Measurements from ENCODE around the gene BPHL. TPM values are rescaled to one million over a fixed set of nuclear protein-coding genes. Genes with fewer than 3 reads are reported as not detected.
"Not testable (repeated sequence)": the region's sequence is repeated elsewhere in the genome, so short reads cannot be mapped to it uniquely, and the experiment has no call there.

The BPHL gene
- total and polyA plus RNA-seq, 3 donors from 2014 or later = 14.3 to 16.8 (median 16.8) TPM

- intact Hi-C loops (cut with DNase I; ENCODE audit: low total_unique reads) = no loop called here
- H3K27me3 ChIP-seq = no peaks in the 10 kb centered on the region
- no peaks in the 10 kb centered on the region for H3K9me3 ChIP-seq
- WGBS, 2 donors = 92 to 93% methylated on average over 2 to 6 of the region's 6 CpGs
- no peak for DNase-seq
- H3K4me3 ChIP-seq = no peak overlapping the region
- TF ChIP-seq POLR2A (IDR thresholded peaks at IDR 0.05) = no peak
- TF ChIP-seq, protein P1, sequence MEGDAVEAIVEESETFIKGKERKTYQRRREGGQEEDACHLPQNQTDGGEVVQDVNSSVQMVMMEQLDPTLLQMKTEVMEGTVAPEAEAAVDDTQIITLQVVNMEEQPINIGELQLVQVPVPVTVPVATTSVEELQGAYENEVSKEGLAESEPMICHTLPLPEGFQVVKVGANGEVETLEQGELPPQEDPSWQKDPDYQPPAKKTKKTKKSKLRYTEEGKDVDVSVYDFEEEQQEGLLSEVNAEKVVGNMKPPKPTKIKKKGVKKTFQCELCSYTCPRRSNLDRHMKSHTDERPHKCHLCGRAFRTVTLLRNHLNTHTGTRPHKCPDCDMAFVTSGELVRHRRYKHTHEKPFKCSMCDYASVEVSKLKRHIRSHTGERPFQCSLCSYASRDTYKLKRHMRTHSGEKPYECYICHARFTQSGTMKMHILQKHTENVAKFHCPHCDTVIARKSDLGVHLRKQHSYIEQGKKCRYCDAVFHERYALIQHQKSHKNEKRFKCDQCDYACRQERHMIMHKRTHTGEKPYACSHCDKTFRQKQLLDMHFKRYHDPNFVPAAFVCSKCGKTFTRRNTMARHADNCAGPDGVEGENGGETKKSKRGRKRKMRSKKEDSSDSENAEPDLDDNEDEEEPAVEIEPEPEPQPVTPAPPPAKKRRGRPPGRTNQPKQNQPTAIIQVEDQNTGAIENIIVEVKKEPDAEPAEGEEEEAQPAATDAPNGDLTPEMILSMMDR (IDR thresholded peaks at IDR 0.05) = no peak
- H3K27ac ChIP-seq = no peak overlapping the region
- H3K4me1 ChIP-seq = no peaks in the 10 kb centered on the region
- H3K36me3 ChIP-seq (ENCODE audit: low read depth, missing control alignments) = no peaks in the 10 kb centered on the region
Measured at GRCh38 chr6:3147914-3148757, 29.6 kb downstream of the BPHL start.

- 81 to 88% methylated on average over 5 of the region's 5 CpGs for WGBS, 2 donors
- intact Hi-C loops (cut with DNase I; ENCODE audit: low total_unique reads) = no loop called here
- no peak for TF ChIP-seq POLR2A (IDR thresholded peaks at IDR 0.05)
- TF ChIP-seq, protein P1 (IDR thresholded peaks at IDR 0.05) = no peak
- no peaks in the 10 kb centered on the region for H3K9me3 ChIP-seq
- no peaks in the 10 kb centered on the region for H3K4me1 ChIP-seq
- no peak for DNase-seq
- no peak overlapping the region for H3K27ac ChIP-seq
- H3K4me3 ChIP-seq = no peak overlapping the region
- H3K27me3 ChIP-seq = no peaks in the 10 kb centered on the region
- no peaks in the 10 kb centered on the region for H3K36me3 ChIP-seq (ENCODE audit: low read depth, missing control alignments)
Measured at GRCh38 chr6:3151691-3152090, 33.2 kb downstream of the BPHL start.

GRCh38 chr6:3152689-3153088 is 34.2 kb downstream of the BPHL start:
- Histone ChIP-seq H3K4me1 (no peaks in the 10 kb centered on the region), H3K36me3 (ENCODE audit: low read depth, missing control alignments) (no peaks in the 10 kb centered on the region), H3K4me3 (no peak overlapping the region), H3K27me3 (no peaks in the 10 kb centered on the region), H3K9me3 (no peaks in the 10 kb centered on the region), H3K27ac (no peak overlapping the region)
- WGBS, 2 donors = 89 to 94% methylated on average over 3 of the region's 3 CpGs
- no peak for TF ChIP-seq POLR2A (IDR thresholded peaks at IDR 0.05)
- TF ChIP-seq, protein P1 (IDR thresholded peaks at IDR 0.05) = no peak
- intact Hi-C loops (cut with DNase I; ENCODE audit: low total_unique reads) = no loop called here
- no peak for DNase-seq

- H3K27ac ChIP-seq; H3K27me3 ChIP-seq; DNase-seq; H3K36me3 ChIP-seq (ENCODE audit: low read depth, missing control alignments); H3K4me1 ChIP-seq; intact Hi-C loops (cut with DNase I; ENCODE audit: low total_unique reads); H3K9me3 ChIP-seq; H3K4me3 ChIP-seq: not testable (repeated sequence)
- WGBS, 2 donors = 78 to 94% methylated on average over 5 to 6 of the region's 6 CpGs
Measured at GRCh38 chr6:3155416-3155815, 36.9 kb downstream of the BPHL start.

DNA sequence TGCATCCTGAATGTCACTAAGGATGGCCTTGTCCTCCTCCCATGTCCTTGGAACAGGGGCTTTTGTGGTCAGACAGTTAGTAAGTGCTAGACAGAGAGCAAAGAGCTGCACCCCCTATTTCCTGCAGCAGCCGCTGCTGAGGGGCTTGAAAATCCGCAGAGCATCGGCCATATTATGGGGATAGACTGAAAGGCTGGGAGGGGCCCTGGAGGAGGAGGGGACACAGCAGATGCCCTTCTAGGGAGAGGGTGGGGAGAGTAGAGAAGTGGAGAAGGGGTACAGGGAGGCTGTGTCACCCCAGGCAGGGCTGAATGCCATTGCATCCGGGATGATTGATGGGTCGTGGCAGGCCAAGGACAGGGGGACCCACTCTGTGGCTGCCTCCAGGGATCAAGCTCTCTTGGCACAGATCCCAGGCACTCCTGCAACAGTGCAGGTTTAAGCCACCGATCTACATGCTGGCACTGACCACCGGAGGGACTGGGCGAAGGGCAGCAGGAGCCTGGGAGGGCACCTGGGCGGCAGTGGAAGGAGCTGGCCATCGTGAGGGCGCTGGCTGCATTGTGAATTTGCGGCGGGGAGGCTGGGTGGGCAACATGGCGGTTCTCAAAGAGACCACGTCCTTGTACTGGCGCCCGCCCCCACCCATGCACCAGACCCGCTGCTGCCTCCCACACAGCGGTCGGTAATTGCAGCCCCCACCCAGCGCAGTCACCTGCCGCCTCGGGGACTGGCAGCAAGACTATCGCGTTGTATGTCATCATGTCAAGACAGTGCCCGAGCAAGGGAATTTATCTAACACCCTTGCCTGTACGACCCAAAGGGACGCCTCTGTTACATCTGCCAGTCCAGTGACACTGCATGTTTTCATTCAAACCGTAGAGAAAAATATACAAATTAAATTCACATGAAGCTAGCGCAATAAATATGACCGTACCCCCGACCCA is 37.9 kb downstream of the BPHL start:
- Histone ChIP-seq H3K27ac (peak overlapping the region in 1 of 2 donors; percentile 83), H3K4me3 (peak overlapping the region; percentile 63 to 81)
- DNase-seq; H3K36me3 ChIP-seq (ENCODE audit: low read depth, missing control alignments); H3K9me3 ChIP-seq; H3K4me1 ChIP-seq; H3K27me3 ChIP-seq; intact Hi-C loops (cut with DNase I; ENCODE audit: low total_unique reads): not testable (repeated sequence)
- 9 to 11% methylated on average over 26 to 30 of the region's 32 CpGs for WGBS, 2 donors

Measured in testis (tissue), 3 donors.